ENCODE data around the gene LMOD3. TPM values are rescaled to one million over a fixed set of nuclear protein-coding genes. Genes with fewer than 3 reads are reported as not detected.

LMOD3 gene
- polyA plus RNA-seq, 3 donors: not detected

DNA sequence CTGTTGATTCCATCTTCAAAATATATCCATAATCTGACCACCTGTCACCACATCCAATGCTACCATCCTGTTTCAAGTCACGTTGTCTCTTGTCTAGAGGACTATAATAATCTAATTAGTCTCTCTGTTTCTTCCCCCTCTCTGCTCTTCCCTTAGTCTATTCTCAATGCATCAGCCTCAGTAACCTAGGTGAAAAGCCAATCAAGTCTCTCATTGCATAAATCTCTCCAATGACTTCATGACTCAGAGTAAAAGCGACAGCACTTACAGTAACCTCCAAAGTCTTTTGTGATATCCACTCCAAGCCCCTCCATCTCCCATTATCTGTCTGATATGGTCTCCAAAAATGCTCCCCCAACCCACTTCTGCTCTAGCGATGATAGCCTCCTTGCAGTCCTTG lies 49.5 kb downstream of the LMOD3 start:
- H3K4me1 Mint-ChIP-seq: peaks cover 19% of the 10 kb centered on the region
- Histone ChIP-seq H3K4me1 (ENCODE audit: control insufficient read depth in 1 of 2, insufficient read depth in 2 of 2, low read length in 2 of 2) (peaks cover 8 to 19% of the 10 kb centered on the region in 2 donors), H2AFZ (ENCODE audit: insufficient read depth, low read depth, low read length, poor library complexity, severe bottlenecking) (no peak overlapping the region), H3K79me2 (ENCODE audit: insufficient read depth, low read length) (peaks cover 94% of the 10 kb centered on the region), H3K9ac (ENCODE audit: insufficient read depth, low read length, poor library complexity, severe bottlenecking) (no peak overlapping the region), H3K27ac (ENCODE audit: low read depth in 1 of 2, low read length in 2 of 2) (peak overlapping the region in 1 of 2 donors; percentile 49), H4K20me1 (ENCODE audit: insufficient read depth, low read length) (peaks cover 57% of the 10 kb centered on the region), H3K27me3 (ENCODE audit: control insufficient read depth in 2 of 2, insufficient read depth in 2 of 2, low read length in 2 of 2) (no peaks in the 10 kb centered on the region), H3K36me3 (replicated peaks in 1 of 2; ENCODE audit: control insufficient read depth in 1 of 2, insufficient read depth in 2 of 2, low read length in 2 of 2) (peaks cover 55 to 86% of the 10 kb centered on the region in 2 donors), H3K4me3 (replicated peaks in 1 of 3; ENCODE audit: low read depth in 2 of 3, low read length in 3 of 3) (no peak overlapping the region), H3K9me3 (replicated peaks in 1 of 2; ENCODE audit: control insufficient read depth in 1 of 2, insufficient read depth in 1 of 2, low read length in 2 of 2) (no peaks in the 10 kb centered on the region), H3K4me2 (replicated peaks; ENCODE audit: extremely low read depth, low read length, poor library complexity, severe bottlenecking) (no peak overlapping the region)
- TF ChIP-seq, protein P1, sequence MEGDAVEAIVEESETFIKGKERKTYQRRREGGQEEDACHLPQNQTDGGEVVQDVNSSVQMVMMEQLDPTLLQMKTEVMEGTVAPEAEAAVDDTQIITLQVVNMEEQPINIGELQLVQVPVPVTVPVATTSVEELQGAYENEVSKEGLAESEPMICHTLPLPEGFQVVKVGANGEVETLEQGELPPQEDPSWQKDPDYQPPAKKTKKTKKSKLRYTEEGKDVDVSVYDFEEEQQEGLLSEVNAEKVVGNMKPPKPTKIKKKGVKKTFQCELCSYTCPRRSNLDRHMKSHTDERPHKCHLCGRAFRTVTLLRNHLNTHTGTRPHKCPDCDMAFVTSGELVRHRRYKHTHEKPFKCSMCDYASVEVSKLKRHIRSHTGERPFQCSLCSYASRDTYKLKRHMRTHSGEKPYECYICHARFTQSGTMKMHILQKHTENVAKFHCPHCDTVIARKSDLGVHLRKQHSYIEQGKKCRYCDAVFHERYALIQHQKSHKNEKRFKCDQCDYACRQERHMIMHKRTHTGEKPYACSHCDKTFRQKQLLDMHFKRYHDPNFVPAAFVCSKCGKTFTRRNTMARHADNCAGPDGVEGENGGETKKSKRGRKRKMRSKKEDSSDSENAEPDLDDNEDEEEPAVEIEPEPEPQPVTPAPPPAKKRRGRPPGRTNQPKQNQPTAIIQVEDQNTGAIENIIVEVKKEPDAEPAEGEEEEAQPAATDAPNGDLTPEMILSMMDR (IDR thresholded peaks at IDR 0.05): no peak
- peaks cover 47 to 76% of the 10 kb centered on the region in 2 donors for H3K36me3 Mint-ChIP-seq
- intact Hi-C loops (cut with micrococcal nuclease): no loop called here
- peak overlapping the region in 5 of 7 donors; percentile 20 to 41 (median 33) for H3K27ac Mint-ChIP-seq
- 95% methylated on average over 3 of the region's 3 CpGs for WGBS (ENCODE audit: insufficient coverage)
- peaks cover 0 to 1% (median 0%) of the 10 kb centered on the region in 3 donors for H3K27me3 Mint-ChIP-seq (ENCODE audit: low read depth in 3 of 3)
- no peak for DNase-seq
- H3K9me3 Mint-ChIP-seq: no peaks in the 10 kb centered on the region
- H3K4me3 Mint-ChIP-seq: no peak overlapping the region

DNA sequence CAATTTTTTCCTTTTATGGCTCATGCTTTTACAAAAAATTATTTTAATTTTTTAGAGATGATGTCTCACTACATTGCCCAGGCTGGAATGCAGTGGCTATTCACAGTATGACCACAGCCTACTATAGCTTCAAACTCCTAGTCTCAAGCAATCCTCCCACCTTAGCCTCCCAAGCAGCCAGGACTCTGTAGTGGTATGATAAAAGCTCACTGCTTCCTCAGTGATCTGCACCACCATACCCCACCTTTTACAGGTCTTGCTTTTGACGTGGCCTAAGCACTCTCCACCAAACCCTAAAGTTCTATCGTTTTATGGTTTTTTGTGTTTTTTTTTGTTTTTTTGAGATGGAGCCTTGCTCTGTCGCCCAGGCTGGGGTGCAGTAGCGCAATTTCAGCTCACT lies 56.3 kb downstream of the LMOD3 start:
- no peak for DNase-seq
- Histone ChIP-seq H3K4me3 (replicated peaks in 1 of 3; ENCODE audit: low read depth in 2 of 3, low read length in 3 of 3) (no peak overlapping the region), H3K27ac (ENCODE audit: low read depth in 1 of 2, low read length in 2 of 2) (no peak overlapping the region), H2AFZ (ENCODE audit: insufficient read depth, low read depth, low read length, poor library complexity, severe bottlenecking) (no peak overlapping the region), H3K9ac (ENCODE audit: insufficient read depth, low read length, poor library complexity, severe bottlenecking) (no peak overlapping the region), H3K79me2 (ENCODE audit: insufficient read depth, low read length) (peaks cover 30% of the 10 kb centered on the region), H3K9me3 (replicated peaks in 1 of 2; ENCODE audit: control insufficient read depth in 1 of 2, insufficient read depth in 1 of 2, low read length in 2 of 2) (no peaks in the 10 kb centered on the region), H3K36me3 (replicated peaks in 1 of 2; ENCODE audit: control insufficient read depth in 1 of 2, insufficient read depth in 2 of 2, low read length in 2 of 2) (peaks cover 75 to 97% of the 10 kb centered on the region in 2 donors), H3K4me1 (ENCODE audit: control insufficient read depth in 1 of 2, insufficient read depth in 2 of 2, low read length in 2 of 2) (no peaks in the 10 kb centered on the region), H3K4me2 (replicated peaks; ENCODE audit: extremely low read depth, low read length, poor library complexity, severe bottlenecking) (no peak overlapping the region), H3K27me3 (ENCODE audit: control insufficient read depth in 2 of 2, insufficient read depth in 2 of 2, low read length in 2 of 2) (no peaks in the 10 kb centered on the region), H4K20me1 (ENCODE audit: insufficient read depth, low read length) (peaks cover 56% of the 10 kb centered on the region)
- no peaks in the 10 kb centered on the region for H3K4me1 Mint-ChIP-seq
- H3K27me3 Mint-ChIP-seq (ENCODE audit: low read depth in 3 of 3): no peaks in the 10 kb centered on the region
- no peaks in the 10 kb centered on the region for H3K9me3 Mint-ChIP-seq
- H3K4me3 Mint-ChIP-seq: no peak overlapping the region
- TF ChIP-seq, protein P1 (IDR thresholded peaks at IDR 0.05): no peak
- no CpG with 5 or more reads among the region's 4 CpGs for WGBS (ENCODE audit: insufficient coverage)
- peaks cover 57 to 81% of the 10 kb centered on the region in 2 donors for H3K36me3 Mint-ChIP-seq
- peak overlapping the region in 1 of 7 donors; percentile 12 for H3K27ac Mint-ChIP-seq
- intact Hi-C loops (cut with micrococcal nuclease): no loop called here
